Right lobe of liver (tissue), 6 donors: Measurements from ENCODE around the gene GRAMD2A. TPM values are rescaled to one million over a fixed set of nuclear protein-coding genes. Genes with fewer than 3 reads are reported as not detected.

Experiments
- ATAC-seq, 4 donors: fragments of 200-7000 bp; cut with Tn5 transposase; one replicate each; pipeline ENCODE4 v1.9.1; 2020; ENCODE audit warnings: mild to moderate bottlenecking in 4 of 4, moderate library complexity in 4 of 4
- DNase-seq, 3 donors: peaks; one replicate each; pipeline ENCODE4 v3.0.0-alpha.2; 2020
- H3K27ac ChIP-seq, 3 donors: fragments of 200-600 bp; one replicate each; pipeline ENCODE4 v1.8.0; 2022
- H3K27me3 ChIP-seq, 2 donors: fragments of 200-600 bp; one replicate each; pipeline ENCODE4 v1.8.0; 2022
- H3K36me3 ChIP-seq, 4 donors: fragments of 200-600 bp; sonication (generic) in 1 of 4; one replicate each; pipeline versions ENCODE4 v1.5.1 to v1.8.0; 2017 to 2022; ENCODE audit warnings: control low read depth in 1 of 4
- H3K4me1 ChIP-seq, 4 donors: fragments of 200-600 bp; sonication (generic) in 1 of 4; one replicate each; pipeline versions ENCODE4 v1.5.1 to v1.8.0; 2017 to 2022; ENCODE audit warnings: control low read depth in 1 of 4
- H3K4me3 ChIP-seq, 3 donors: fragments of 200-600 bp; one replicate each; pipeline ENCODE4 v1.8.0; 2022
- H3K9me3 ChIP-seq, 4 donors: fragments of 200-600 bp; sonication (generic) in 1 of 4; one replicate each; pipeline versions ENCODE4 v1.5.1 to v1.8.0; 2017 to 2022; ENCODE audit warnings: control low read depth in 1 of 4
- CTCF ChIP-seq, 4 donors: fragments of 200-600 bp in 3 of 4; fragments of 450-650 bp in 1 of 4; IDR thresholded peaks; one replicate each; pipeline versions ENCODE4 v1.5.1 to v1.8.0; 2016 to 2022; ENCODE audit warnings: antibody characterized with exemption in 4 of 4, mild to moderate bottlenecking in 2 of 4
- POLR2A ChIP-seq: fragments of 450-650 bp; IDR thresholded peaks from one replicate; pipeline ENCODE4 v1.6.1; 2017; ENCODE audit warnings: antibody characterized with exemption, mild to moderate bottlenecking
- WGBS: methylation state at CpG from one replicate; pipeline ENCODE4 v1.1.6; 2018; ENCODE audit warnings: low coverage, low lambda C conversion rate; ENCODE audit not compliant: insufficient coverage; ENCODE audit errors: missing lambda C conversion rate; 5-methylcytosine and 5-hydroxymethylcytosine counted together
- intact Hi-C, 2 donors: fragments of 100-400 bp; cut with DNase I; formaldehyde crosslinking; loops; one replicate each; pipeline versions ENCODE4 v1.11.2 to v1.14.1; 2022
- total RNA-seq, 6 experiments: library from RNA; depleted of rRNA in 2 of 6; stranded (reverse); fragments of >200 nt in 2 of 6; fragmentation: NEBNext Ultra II Directional in 3 of 6; extraction: Animal tissue kit (Norgen Biotek cat#: 25700) in 3 of 6; gene quantifications; one replicate each; pipeline versions ENCODE4 v1.1.0 to v1.2.4, GENCODE V29; 2016 to 2023
- donor health status: DM: no; HTN: yes; CAD: no.
- donor health status: DM: no; HTN: no; CAD: no.
- donor health status: DM: no; HTN: no; CAD: no.
- donor health status: DM: no; HTN: yes; CAD: no.
- donor health status: DM: no; HTN: yes; CAD: no.

Gene GRAMD2A
- total RNA-seq, 6 experiments from 2014 or later, result not detected

DNA sequence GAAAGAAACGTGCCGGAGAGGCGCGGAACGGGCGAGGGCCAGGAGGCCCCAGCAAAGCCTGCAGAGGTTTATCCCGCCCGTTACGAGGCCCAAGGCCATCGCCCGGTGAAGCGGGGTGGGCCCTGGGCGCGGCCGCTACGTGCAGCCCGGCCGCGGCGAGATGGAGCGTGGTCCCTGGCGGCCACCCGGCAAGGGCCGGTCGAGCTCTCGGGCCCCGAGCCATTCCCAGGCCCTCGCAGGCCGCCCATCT, 32.3 kb upstream of the GRAMD2A start:
- WGBS, result 2% methylated on average over 7 of the region's 29 CpGs
- Histone ChIP-seq H3K9me3 (no peaks in the 10 kb centered on the region), H3K27ac (peak overlapping the region; percentile 79 to 96 (median 83)), H3K4me1 (peaks cover 0 to 18% (median 1%) of the 10 kb centered on the region in 4 donors), H3K27me3 (no peaks in the 10 kb centered on the region), H3K4me3 (peak overlapping the region; percentile 71 to 91 (median 74)), H3K36me3 (no peaks in the 10 kb centered on the region)
- intact Hi-C loops, result no loop called here
- DNase-seq (no peak), ATAC-seq (no peak)
- no peak for TF ChIP-seq POLR2A
- no peak for TF ChIP-seq CTCF (IDR thresholded peaks at IDR 0.05)

- DNase-seq (no peak), ATAC-seq (no peak)
- intact Hi-C loops, result no loop called here
- peaks cover 0 to 18% (median 1%) of the 10 kb centered on the region in 4 donors for H3K4me1 ChIP-seq
- no peaks in the 10 kb centered on the region for H3K9me3 ChIP-seq
- peak overlapping the region; percentile 79 to 96 (median 83) for H3K27ac ChIP-seq
- H3K36me3 ChIP-seq, result no peaks in the 10 kb centered on the region
- TF ChIP-seq POLR2A (no peak), CTCF (IDR thresholded peaks at IDR 0.05) (no peak)
- 20% methylated on average over 21 of the region's 25 CpGs for WGBS
- H3K27me3 ChIP-seq, result no peaks in the 10 kb centered on the region
- peak overlapping the region; percentile 71 to 91 (median 74) for H3K4me3 ChIP-seq
Measured at GRCh38 chr15:72229076-72229946, 31.7 kb upstream of the GRAMD2A start.

DNA sequence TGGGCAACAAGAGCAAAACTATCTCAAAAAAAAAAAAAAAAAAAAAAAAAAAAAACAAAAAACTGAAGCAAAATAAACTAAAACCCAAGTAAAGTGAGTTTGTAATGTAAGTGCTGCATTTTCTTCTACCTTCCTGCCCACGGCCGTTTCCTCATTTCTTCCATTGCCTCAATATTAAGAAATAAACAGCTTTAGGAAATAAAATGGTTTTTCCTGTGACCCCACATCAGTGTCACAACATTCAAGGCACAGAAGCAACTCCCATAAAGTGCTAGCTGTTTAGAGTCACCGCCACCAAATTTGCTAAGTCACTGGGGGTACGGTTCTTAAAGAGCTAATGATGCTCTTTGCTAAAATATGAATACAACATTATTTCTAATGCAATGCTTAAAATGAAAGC, 30.1 kb upstream of the GRAMD2A start:
- intact Hi-C loops, result no loop called here
- Histone ChIP-seq H3K9me3 (no peaks in the 10 kb centered on the region), H3K4me1 (peaks cover 0 to 18% (median 1%) of the 10 kb centered on the region in 4 donors), H3K27ac (peak overlapping the region in 1 of 3 donors; percentile 96), H3K27me3 (no peaks in the 10 kb centered on the region), H3K36me3 (no peaks in the 10 kb centered on the region), H3K4me3 (no peak overlapping the region)
- 58% methylated on average over 4 of the region's 4 CpGs for WGBS
- TF ChIP-seq CTCF (IDR thresholded peaks at IDR 0.05), result no peak
- no peak for TF ChIP-seq POLR2A
- no peak for ATAC-seq
- no peak for DNase-seq

GRCh38 chr15:72227192-72227586, 29.6 kb upstream of the GRAMD2A start:
- DNase-seq (no peak), ATAC-seq (no peak)
- Histone ChIP-seq H3K27ac (peak overlapping the region in 1 of 3 donors; percentile 59), H3K27me3 (no peaks in the 10 kb centered on the region), H3K4me3 (no peak overlapping the region), H3K4me1 (peaks cover 0 to 18% (median 1%) of the 10 kb centered on the region in 4 donors), H3K36me3 (no peaks in the 10 kb centered on the region), H3K9me3 (no peaks in the 10 kb centered on the region)
- intact Hi-C loops, result no loop called here
- 57% methylated on average over 7 of the region's 8 CpGs for WGBS
- no peak for TF ChIP-seq CTCF (IDR thresholded peaks at IDR 0.05)
- TF ChIP-seq POLR2A, result no peak
